Progenitor cell of endocrine pancreas (in vitro differentiated cells): ENCODE data around the gene PARK7. TPM values are rescaled to one million over a fixed set of nuclear protein-coding genes. Genes with fewer than 3 reads are reported as not detected.

Experiments used
- DNase-seq: peaks from one replicate; pipeline ENCODE4 v3.0.0; 2021; ENCODE audit warnings: low spot score; ENCODE audit not compliant: unreplicated experiment
- H3K27ac Mint-ChIP-seq: 2 replicates; pipeline ENCODE4 v1.8.0; 2021; ENCODE audit warnings: mild to moderate bottlenecking, moderate library complexity, mixed read lengths
- H3K27me3 Mint-ChIP-seq: 2 replicates; pipeline ENCODE4 v1.8.0; 2021; ENCODE audit warnings: mixed read lengths
- H3K36me3 Mint-ChIP-seq: 2 replicates; pipeline ENCODE4 v1.8.0; 2022; ENCODE audit warnings: mixed read lengths; ENCODE audit not compliant: insufficient read depth
- H3K4me1 Mint-ChIP-seq: 2 replicates; pipeline ENCODE4 v1.8.0; 2021; ENCODE audit warnings: low read depth, mixed read lengths
- H3K4me3 Mint-ChIP-seq: 2 replicates; pipeline ENCODE4 v1.8.0; 2021; ENCODE audit warnings: low read depth, mild to moderate bottlenecking, moderate library complexity, mixed read lengths
- H3K9me3 Mint-ChIP-seq: 2 replicates; pipeline ENCODE4 v1.8.0; 2021; ENCODE audit warnings: low read depth, mixed read lengths
- total RNA-seq: library from RNA; stranded (reverse); gene quantifications from 2 replicates; pipeline ENCODE4 v1.2.1, GENCODE V29; 2021
- TF ChIP-seq, protein P1 (sequence below): fragments of 200-600 bp; sonication (generic); IDR thresholded peaks from one replicate; pipeline ENCODE4 v1.5.0; 2021; ENCODE audit warnings: antibody characterized with exemption, mild to moderate bottlenecking; ENCODE audit not compliant: unreplicated experiment

Gene PARK7
- total RNA-seq, 1 donor from 2014 or later: 218 TPM

- Mint-ChIP-seq H3K27me3 (no peaks in the 10 kb centered on the region), H3K27ac (peak overlapping the region; percentile 49), H3K9me3 (no peaks in the 10 kb centered on the region), H3K4me1 (peaks cover 39% of the 10 kb centered on the region), H3K36me3 (peaks cover 40% of the 10 kb centered on the region), H3K4me3 (no peak overlapping the region)
- DNase-seq: no peak
- TF ChIP-seq, protein P1, sequence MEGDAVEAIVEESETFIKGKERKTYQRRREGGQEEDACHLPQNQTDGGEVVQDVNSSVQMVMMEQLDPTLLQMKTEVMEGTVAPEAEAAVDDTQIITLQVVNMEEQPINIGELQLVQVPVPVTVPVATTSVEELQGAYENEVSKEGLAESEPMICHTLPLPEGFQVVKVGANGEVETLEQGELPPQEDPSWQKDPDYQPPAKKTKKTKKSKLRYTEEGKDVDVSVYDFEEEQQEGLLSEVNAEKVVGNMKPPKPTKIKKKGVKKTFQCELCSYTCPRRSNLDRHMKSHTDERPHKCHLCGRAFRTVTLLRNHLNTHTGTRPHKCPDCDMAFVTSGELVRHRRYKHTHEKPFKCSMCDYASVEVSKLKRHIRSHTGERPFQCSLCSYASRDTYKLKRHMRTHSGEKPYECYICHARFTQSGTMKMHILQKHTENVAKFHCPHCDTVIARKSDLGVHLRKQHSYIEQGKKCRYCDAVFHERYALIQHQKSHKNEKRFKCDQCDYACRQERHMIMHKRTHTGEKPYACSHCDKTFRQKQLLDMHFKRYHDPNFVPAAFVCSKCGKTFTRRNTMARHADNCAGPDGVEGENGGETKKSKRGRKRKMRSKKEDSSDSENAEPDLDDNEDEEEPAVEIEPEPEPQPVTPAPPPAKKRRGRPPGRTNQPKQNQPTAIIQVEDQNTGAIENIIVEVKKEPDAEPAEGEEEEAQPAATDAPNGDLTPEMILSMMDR: no peak
These were observed 51.9 kb downstream of the PARK7 start for GRCh38 chr1:8013399-8013798.

- Mint-ChIP-seq H3K36me3 (peaks cover 37% of the 10 kb centered on the region), H3K27me3 (no peaks in the 10 kb centered on the region), H3K4me1 (peaks cover 42% of the 10 kb centered on the region), H3K4me3 (no peak overlapping the region), H3K9me3 (no peaks in the 10 kb centered on the region), H3K27ac (peak overlapping the region; percentile 49)
- no peak for DNase-seq
- TF ChIP-seq, protein P1: no peak
These were observed 52.3 kb downstream of the PARK7 start for GRCh38 chr1:8013800-8014199.

DNA sequence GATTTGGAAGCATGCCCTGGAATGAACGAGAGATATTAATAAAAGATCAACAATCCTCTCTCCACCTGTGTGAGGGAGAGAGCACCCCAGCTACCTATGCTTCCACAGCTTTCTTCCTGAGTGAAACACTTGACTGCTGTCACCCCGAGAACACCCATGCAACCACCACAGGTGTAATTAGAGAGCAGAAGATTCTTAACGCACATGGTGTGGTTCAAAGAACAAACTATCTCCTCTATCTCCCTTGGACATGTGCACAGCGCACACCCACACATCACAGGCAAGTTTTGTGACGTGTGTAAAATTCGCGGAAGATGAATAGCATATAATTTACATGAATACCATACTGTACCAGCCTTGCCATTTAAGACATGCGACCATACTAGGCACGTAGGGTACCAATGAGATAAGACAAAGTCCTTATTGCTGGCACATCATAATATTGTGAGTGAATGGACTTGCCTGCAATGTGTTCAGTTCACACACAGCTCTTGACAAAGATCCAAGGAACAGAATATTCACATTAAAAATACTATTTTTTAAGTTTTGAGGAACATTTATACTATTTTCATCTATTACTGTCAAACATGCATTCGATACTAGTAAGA is 53.0 kb downstream of the PARK7 start:
- no peak for DNase-seq
- Mint-ChIP-seq H3K9me3 (no peaks in the 10 kb centered on the region), H3K36me3 (peaks cover 32% of the 10 kb centered on the region), H3K27ac (no peak overlapping the region), H3K4me1 (peaks cover 49% of the 10 kb centered on the region), H3K27me3 (no peaks in the 10 kb centered on the region), H3K4me3 (no peak overlapping the region)
- TF ChIP-seq, protein P1: no peak

DNA sequence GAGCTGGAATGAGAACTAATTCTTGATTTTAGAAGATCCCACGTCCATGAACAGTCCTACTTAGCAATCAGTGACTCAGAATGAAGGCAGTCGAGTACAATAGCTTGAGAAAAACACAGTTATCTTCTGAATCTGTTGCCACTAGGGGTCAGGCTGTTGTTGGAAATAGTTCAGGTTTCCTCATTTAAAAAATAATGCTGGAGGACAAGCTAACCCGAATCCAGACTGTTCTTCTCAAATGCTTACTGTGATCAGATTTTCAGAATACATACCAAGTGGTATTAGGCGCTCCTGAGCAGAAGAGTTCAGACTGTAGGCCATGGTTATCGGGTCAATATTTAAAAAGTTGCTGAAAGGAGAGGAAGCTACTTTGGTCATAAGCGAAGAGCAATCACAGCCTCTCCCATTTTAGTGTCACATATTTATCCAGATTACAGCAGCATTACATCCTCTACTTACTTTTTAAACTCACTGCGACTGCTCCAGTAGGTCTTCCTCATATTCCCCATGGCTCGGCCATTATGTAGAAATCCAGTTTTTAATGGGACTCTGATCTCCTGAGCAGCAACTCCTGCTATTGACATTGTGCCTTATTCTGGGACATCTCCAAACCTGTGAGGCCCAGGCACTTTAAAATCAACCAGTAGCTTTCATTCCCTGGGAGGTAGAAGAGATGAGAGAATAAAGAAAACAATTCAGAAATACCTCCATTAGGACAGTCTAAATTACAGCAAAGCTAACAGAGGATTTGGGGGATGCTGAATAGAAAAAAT is 53.7 kb downstream of the PARK7 start:
- no peaks in the 10 kb centered on the region for H3K9me3 Mint-ChIP-seq
- no peaks in the 10 kb centered on the region for H3K27me3 Mint-ChIP-seq
- TF ChIP-seq, protein P1: peak; percentile 72
- no peak overlapping the region for H3K4me3 Mint-ChIP-seq
- peak overlapping the region; percentile 85 for H3K27ac Mint-ChIP-seq
- peaks cover 54% of the 10 kb centered on the region for H3K4me1 Mint-ChIP-seq
- peaks cover 27% of the 10 kb centered on the region for H3K36me3 Mint-ChIP-seq
- no peak for DNase-seq

DNA sequence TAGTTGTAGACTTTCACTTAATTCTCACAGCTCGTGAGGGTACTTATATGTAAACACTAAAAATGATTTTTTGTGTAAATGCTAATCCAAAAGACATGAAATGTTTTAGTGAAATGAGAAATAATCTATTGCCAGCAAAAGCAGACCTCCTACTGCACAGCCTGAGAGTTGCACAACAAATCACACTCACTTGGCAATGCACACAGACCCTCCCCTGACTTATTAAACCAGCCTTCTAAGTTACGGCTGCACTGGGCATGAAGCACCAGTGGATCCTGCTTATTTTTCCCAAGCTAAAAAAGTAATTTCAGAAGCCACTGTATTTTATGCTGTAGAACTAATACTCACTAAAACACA is 54.3 kb downstream of the PARK7 start:
- H3K4me1 Mint-ChIP-seq: peaks cover 58% of the 10 kb centered on the region
- peak overlapping the region; percentile 79 for H3K27ac Mint-ChIP-seq
- DNase-seq: no peak
- peak overlapping the region; percentile 18 for H3K4me3 Mint-ChIP-seq
- TF ChIP-seq, protein P1: no peak
- no peaks in the 10 kb centered on the region for H3K9me3 Mint-ChIP-seq
- peaks cover 23% of the 10 kb centered on the region for H3K36me3 Mint-ChIP-seq
- H3K27me3 Mint-ChIP-seq: no peaks in the 10 kb centered on the region
